GM19240 (cell line): ENCODE results near the gene CTSO.

Source experiments
- DNase-seq: peaks from one replicate; pipeline ENCODE4 v3.0.0; 2011; ENCODE audit warnings: low spot score; ENCODE audit not compliant: insufficient read length

The CTSO gene

GRCh38 chr4:155953151-155954117, at the start of gene CTSO:
Gene CTSO (minus strand): TSS chr4:155953866. CDS start chr4:155953847, 19 bp downstream.
- peak; percentile 41 for DNase-seq

- no peak for DNase-seq
These were observed 46.8 kb upstream of the CTSO start for GRCh38 chr4:156000491-156000890.

DNA sequence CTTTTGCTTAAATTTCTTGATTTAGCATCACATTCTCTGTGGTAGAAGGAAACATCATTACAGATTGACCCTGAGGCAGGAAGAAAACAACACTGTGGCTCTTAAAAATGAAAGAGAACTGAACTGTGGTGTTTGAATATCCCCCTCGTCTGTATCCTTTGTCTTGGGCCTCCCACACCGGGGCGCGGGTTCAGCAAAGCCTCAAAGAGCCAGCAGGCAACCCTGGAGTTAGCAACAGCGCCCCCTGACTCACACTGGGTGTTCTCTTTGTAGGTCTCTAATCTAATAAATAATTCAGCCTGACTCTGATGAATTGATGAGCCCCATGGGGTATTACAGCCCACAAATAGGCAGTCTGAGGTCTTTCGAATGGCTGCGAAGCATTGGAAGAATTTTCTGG, 46.1 kb upstream of the CTSO start:
- DNase-seq, result no peak

DNA sequence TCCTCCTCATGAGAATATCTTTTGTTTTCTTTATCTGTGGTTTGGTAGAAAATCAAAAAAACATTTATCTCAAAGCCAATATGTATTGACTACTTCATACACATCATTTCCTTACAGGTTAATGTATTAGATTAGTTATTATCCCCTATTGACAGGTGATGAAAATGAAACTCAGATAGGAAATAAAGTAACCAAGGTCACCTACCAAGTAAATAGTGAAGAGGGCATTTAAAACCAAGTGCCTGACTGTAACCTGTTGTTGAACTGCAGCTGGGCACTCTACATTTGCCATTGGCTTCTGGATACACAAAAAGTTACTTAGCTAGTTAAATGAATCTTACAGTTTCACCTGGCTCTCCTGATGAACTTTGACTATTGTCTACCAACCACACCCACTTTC, 41.4 kb upstream of the CTSO start:
- no peak for DNase-seq

DNA sequence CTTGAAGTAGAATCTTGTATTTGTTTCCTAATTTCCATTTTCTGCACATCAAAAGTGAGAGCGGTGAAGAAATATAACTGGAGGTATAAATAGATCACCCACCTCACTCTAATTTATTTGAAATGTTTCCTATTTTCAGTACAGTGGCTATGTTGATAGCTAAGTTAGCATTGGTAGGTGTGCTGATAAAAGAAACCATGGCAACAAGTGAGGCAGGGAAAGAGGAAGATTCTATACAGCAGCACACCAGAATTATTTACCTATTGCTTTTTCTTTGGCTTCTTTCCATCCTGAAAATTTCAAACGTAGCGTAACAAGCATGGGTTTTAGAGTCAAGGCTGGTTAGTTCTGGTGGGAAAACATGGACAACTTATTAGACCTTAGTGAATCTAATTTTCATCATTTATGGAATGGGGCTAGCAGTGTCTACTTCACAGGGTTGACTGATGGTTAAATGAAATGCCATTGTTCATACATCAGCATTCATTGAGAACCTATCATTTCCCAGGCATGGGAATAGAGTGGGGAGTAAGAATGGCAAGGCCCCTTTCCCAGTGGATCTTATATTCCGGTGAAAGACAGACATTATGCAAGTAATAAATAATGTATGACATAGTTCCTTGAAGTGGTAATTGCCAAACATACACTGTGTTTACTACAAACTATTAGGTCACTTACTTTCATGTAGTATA, 30.6 kb upstream of the CTSO start:
- no peak for DNase-seq

GRCh38 chr4:155982736-155983385, 29.2 kb upstream of the CTSO start:
- DNase-seq, result no peak

DNA sequence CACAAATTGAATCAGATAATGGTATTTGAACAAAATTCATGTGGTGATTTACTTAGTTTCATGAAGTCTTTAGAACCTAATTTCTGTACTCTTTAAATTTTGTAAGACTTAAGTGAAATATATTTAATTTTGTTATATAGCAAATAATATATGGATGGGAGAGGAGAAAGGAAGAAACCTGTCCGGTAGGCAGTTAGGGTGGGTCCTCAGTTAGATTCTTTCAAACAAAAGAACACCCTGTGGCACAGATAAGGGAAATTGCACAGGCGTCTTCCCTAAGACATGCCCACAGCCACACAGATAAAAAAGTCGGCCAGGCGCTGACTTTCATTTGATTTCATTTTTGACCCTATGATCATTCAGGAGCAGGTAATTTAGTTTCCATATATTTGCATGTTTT, 25.1 kb upstream of the CTSO start:
- DNase-seq, result no peak

DNA sequence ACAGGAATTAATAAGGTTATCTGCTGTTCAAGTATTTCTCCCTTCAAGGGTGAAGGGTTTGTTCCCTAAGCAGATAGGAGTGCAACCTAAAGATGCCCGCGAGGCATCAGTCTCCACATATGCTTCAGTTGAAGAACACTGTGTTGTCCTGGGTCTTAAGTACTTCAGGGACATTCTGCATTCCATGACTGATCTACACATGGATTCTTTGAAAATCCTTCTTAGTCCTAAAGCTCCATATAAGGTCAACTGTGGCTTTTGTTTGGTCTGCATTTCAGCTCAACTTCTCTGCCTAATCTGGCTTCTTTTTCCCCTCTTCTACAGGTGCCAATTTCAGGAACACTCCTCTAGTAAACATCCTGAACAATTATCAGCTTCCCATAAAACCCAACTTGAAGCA, 21.8 kb upstream of the CTSO start:
- no peak for DNase-seq

- DNase-seq, result no peak
These were observed 21.3 kb upstream of the CTSO start for GRCh38 chr4:155974996-155975395.

GRCh38 chr4:155974476-155974749, 20.7 kb upstream of the CTSO start:
- DNase-seq, result no peak

DNA sequence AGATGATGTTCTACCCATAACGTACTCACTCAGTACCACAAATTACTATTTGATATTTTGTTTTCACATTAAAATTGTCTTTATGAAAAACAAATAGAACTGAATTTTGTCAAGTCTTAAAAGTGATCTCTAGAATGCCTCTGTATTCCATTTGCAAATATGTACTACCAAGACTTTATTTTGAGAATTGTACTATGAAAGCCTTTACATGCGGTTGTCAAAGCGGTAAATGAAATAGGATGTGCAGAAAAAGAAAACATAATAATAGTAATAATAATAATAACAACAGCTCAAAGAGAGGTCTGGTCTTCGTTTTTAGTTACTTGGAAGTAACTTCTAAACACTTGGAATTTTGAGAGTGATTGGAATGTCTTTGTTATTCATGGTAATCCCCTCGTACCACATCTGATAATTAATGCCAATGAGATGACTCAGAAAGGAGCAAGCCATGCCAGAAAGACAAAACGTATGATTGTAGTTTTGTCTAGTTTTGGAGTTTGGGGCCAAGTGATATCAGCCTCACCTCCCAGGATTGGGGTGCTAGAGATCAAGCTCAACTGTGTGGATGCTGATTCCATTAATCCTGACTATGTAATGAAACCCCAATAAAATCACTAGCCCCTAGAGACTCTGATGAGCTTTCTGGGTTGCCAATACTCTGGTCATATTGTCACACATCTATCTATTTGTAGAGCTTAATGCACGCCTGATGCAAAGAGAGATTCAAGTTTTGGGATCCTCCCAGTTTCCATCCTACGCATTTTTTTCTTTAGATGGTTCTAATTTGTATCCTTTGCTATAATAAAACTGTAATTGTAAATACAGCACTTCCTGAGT, 20.2 kb upstream of the CTSO start:
- no peak for DNase-seq

DNA sequence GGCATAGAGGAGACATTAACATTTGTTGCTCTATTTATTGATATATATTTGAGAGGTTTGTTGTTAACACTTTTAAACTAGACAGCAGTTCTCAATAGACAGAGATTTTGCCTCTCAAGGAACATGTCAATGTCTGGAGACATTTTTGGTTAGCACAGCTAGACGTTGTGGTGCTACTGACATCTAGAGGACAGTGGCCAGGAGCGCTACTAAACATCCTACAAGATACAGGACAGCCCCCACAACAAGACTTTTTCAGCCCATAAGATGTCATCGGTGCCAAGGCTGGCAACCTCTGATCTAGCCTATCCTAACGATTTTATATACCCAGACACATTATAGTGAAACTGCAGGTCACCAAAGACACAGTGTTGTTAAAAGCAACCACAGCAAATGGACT, 18.4 kb upstream of the CTSO start:
- no peak for DNase-seq

- DNase-seq, result no peak
These were observed 13.2 kb upstream of the CTSO start for GRCh38 chr4:155966731-155967395.

DNA sequence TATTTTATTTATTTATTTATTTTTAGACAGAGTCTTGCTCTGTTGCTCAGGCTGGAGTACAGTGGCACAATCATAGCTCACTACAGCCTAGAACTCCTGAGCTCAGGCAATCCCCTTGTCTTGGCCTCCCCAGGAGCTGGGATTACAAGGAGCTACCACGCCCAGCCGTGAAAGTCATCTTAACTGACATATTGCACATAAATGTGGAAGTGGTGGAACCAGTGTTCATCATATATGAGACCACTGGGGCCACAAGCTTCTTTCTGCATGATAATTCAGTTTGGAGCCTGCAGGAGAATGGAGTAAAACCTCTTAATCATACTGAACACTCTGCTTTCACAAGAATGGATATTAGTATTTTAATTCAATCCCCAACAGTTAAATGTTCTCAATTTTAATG, 12.5 kb upstream of the CTSO start:
- DNase-seq, result no peak

DNA sequence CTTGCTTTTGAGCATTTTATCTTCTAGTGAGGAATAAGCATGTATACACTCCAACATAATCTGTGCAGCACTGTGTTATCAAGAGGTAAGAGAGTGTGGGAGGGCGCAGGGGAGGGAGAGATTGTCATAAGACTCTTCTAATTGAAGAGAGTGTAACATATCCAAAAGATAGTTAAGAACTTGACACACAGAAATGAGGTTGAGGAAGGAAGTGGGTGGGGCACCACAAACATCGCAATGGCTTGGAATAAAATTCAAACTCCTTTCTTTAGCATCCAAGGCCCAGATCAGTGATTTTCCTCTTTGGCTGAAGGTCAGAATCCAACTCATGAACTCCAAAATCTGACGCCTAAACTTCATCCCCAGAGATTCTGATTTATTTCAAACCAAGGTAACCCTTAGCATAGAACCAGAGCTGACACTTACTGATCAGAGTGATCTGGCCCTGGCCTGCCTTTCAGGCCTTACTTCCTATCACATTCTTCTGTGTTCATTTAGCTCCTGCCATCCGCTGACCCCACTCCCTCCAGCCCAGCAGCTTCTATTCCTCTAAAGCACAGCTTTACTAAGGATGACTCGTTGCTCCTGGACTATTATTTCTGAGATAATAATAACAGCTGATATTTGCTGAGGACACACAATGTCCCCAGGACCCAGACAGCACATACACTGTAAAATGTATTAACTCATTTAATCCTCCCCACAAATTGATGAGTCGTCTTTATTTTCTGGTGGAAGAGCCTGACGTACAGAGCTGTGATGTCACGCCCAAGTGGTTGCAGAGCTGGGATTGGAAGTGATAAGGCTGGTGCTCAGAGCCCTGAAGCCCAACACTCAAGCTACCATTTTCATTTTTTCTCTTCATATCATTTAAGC, 10.6 kb upstream of the CTSO start:
- DNase-seq, result no peak

DNA sequence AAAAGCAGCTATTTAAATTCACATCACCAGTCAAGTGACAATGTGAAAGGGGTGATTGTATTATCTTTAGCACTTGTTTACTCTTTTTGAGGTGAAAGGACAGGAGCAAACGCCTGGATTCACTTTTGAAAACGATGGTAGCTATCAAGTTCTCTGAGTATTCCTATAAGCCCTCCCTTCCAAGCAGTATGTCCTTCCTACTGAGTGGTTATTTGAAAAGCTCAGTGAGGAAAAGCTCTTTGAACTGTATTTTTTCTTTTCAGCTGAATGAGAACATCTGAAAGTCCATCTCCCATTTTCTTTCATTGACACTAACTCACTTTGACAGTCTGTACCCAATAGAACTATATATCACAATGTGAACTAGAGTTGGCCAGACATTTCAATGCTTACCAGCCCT, 9.1 kb upstream of the CTSO start:
- no peak for DNase-seq

DNA sequence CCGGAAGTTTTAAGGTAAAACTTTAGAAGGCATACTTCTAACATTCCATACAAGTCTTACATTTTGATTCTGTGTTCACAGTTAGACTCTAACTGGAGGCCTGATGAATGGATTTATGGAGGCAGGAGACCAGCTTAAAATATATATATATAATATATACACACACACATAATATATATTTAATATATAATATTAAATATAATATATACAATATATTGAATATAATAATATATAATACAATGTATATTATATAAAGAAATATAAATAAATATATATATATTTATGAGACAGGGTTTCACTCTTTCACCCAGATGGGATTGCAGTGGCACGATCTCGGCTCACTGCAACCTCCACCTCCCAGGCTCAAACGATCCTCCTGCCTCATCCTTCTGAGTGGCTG, 7.9 kb upstream of the CTSO start:
- no peak for DNase-seq

DNA sequence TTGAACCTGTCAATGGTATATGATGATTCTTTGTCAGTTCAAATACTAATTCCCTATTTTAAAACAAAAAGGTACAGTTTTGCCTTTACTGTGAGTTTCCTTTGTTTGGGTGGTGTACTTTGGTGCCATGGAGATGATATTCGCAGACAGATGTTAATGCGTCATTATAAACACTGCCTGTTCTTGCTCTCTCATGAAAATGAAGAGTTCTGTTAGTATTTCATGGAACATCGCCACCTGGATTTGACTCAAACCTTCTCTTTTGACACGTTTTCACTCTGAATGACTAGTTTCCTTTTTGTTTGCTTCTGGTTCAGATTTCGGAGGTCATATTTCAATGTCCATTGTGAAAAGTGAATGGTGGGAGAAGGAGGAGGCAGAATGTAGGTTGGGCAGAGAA, 6.9 kb upstream of the CTSO start:
- no peak for DNase-seq

DNA sequence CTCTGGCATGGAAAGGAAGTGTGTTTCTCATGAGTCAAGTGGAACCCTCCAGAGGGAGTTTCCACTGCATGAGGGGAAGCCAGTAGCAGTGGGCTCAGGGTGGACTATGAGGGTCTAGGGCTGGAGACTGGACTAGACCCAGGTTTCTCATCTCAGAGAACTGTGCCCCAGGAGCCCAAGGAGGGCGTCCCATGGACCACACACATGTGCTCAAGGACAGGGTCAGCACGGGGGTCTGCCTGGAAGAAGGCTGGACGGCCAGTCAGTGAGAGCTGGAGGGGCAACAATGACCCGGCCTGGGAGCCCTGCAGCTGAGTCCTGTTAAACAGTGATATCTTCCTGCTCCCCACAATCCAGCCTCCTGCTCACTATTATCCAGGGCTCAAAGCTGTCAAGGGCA, 5.8 kb upstream of the CTSO start:
- DNase-seq, result no peak

GRCh38 chr4:155956461-155956860, 2.8 kb upstream of the CTSO start:
- DNase-seq, result no peak
